GM12892 (cell line): ENCODE data around the gene DONSON.

Experiments
- POLR2A ChIP-seq: IDR thresholded peaks from 2 replicates; pipeline ENCODE4 v1.6.1; 2011; ENCODE audit warnings: low read depth, low read length, control low read depth
- POLR2AphosphoS5 ChIP-seq: IDR thresholded peaks from 2 replicates; pipeline ENCODE4 v1.6.1; 2011; ENCODE audit warnings: low read depth, low read length, control low read depth

- TF ChIP-seq POLR2AphosphoS5 = no peak; the same call in 1 of the 2 replicates
- TF ChIP-seq POLR2A = peak; percentile 51; the same call in 1 of the 2 replicates
Measured at GRCh38 chr21:33554982-33555344, 33.5 kb downstream of the DONSON start.
